ENCODE measurements around the gene MATR3. TPM values are rescaled to one million over a fixed set of nuclear protein-coding genes. Genes with fewer than 3 reads are reported as not detected.

Gene MATR3
- total RNA-seq, 1 experiment from 2014 or later, result 139 TPM

- no peaks in the 10 kb centered on the region for H3K9me2 ChIP-seq (replicated peaks; ENCODE audit: low read length)
- no peak overlapping the region for H3K4me3 ChIP-seq (ENCODE audit: low read length)
- POLR2A ChIA-PET (ENCODE audit: unreplicated experiment), result interaction anchor here (0.6 kb wide), 1 partner anchor 90 kb away, joined by 3 read pairs; the partner anchor contains the start of gene SIL1
- peaks cover under 1% of the 10 kb centered on the region; the same call in 1 of the 2 replicates for H4K20me1 ChIP-seq (ENCODE audit: low read length)
- no peaks in the 10 kb centered on the region for H3K9me3 ChIP-seq (ENCODE audit: low read length)
- TF ChIP-seq EZH2phosphoT487 (IDR thresholded peaks at IDR 0.05; ENCODE audit: borderline replicate concordance, low read length) (no peak), CTCF (conservative IDR thresholded peaks at IDR 0.05; ENCODE audit: low read depth, low read length) (peak; percentile 45; the same call in 1 of the 2 replicates), EZH2 (IDR thresholded peaks at IDR 0.05; ENCODE audit: low read length, unreplicated experiment) (no peak)
- H3K4me2 ChIP-seq (ENCODE audit: low read length), result no peak overlapping the region
- peaks cover 2% of the 10 kb centered on the region; the same call in 1 of the 2 replicates for H3K79me2 ChIP-seq (ENCODE audit: low read length)
- H3K4me1 ChIP-seq (ENCODE audit: insufficient read depth, low read length), result no peaks in the 10 kb centered on the region
- DNase-seq (peak; percentile 33), ATAC-seq (peak; percentile 60)
- no peak overlapping the region for H3K9ac ChIP-seq (ENCODE audit: low read length)
- CTCF ChIA-PET, result no interaction called here
- H2AFZ ChIP-seq (ENCODE audit: low read length), result no peak overlapping the region
- H3K27ac ChIP-seq (ENCODE audit: low read length), result no peak overlapping the region
- no TSS peak for BruUV-seq (replicated peaks)
- peaks cover 27% of the 10 kb centered on the region for H3K36me3 ChIP-seq (ENCODE audit: low read depth, low read length)
- no peaks in the 10 kb centered on the region for H3K27me3 ChIP-seq (ENCODE audit: low read length)
- intact Hi-C loops (cut with micrococcal nuclease), result loop anchor here (1.0 kb wide), 1 partner anchor 104 kb away; no protein-coding TSS in a partner anchor
- peaks cover 10% of the 10 kb centered on the region for H3F3A ChIP-seq (ENCODE audit: low read length, unreplicated experiment)
These were observed 5.5 kb upstream of the MATR3 start for GRCh38 chr5:139287890-139288635.

- no peak for TF ChIP-seq CTCF (conservative IDR thresholded peaks at IDR 0.05; ENCODE audit: low read depth, low read length)
- TF ChIP-seq EZH2phosphoT487 (IDR thresholded peaks at IDR 0.05; ENCODE audit: borderline replicate concordance, low read length), result no peak
- TF ChIP-seq EZH2 (IDR thresholded peaks at IDR 0.05; ENCODE audit: low read length, unreplicated experiment), result no peak
- Histone ChIP-seq H3F3A (ENCODE audit: low read length, unreplicated experiment) (peaks cover under 1% of the 10 kb centered on the region), H3K4me3 (ENCODE audit: low read length) (no peak overlapping the region), H3K4me1 (ENCODE audit: insufficient read depth, low read length) (0 out of 2 replicates have a peak, but pooled peaks cover 4% of the 10 kb centered on the region), H3K79me2 (ENCODE audit: low read length) (peaks cover 31% of the 10 kb centered on the region), H2AFZ (ENCODE audit: low read length) (no peak overlapping the region), H3K27ac (ENCODE audit: low read length) (no peak overlapping the region), H3K9ac (ENCODE audit: low read length) (no peak overlapping the region), H3K4me2 (ENCODE audit: low read length) (no peak overlapping the region), H3K36me3 (ENCODE audit: low read depth, low read length) (no peaks in the 10 kb centered on the region), H4K20me1 (ENCODE audit: low read length) (peaks cover 17% of the 10 kb centered on the region), H3K9me2 (replicated peaks; ENCODE audit: low read length) (no peaks in the 10 kb centered on the region), H3K9me3 (ENCODE audit: low read length) (no peaks in the 10 kb centered on the region), H3K27me3 (ENCODE audit: low read length) (no peaks in the 10 kb centered on the region)
- no TSS peak for BruUV-seq (replicated peaks)
- intact Hi-C loops (cut with micrococcal nuclease), result no loop called here
- ChIA-PET POLR2A (ENCODE audit: unreplicated experiment) (interaction anchor here (0.6 kb wide), 1 partner anchor 10 kb away, joined by 17 read pairs; no protein-coding TSS in a partner anchor), CTCF (no interaction called here)
- ATAC-seq, result no peak
- DNase-seq, result no peak
These were observed 2.5 kb upstream of the MATR3 start for GRCh38 chr5:139291051-139291450.

DNA sequence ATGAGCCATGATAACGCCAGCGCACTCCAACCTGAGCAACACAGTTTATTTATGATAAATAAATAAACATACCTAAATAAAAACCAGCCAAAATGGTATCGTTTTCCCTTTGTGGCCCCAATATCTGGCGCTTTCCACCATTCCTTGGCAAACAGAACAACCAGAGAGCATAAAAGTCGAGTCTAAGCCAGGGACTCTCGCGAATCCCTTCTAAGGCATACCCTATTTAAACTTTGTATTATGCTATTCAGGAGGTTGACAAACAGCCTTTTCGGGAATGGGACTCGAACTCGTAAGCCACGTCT lies 386 bp upstream of the MATR3 start:
- Histone ChIP-seq H4K20me1 (ENCODE audit: low read length) (peaks cover 38% of the 10 kb centered on the region), H3K27me3 (ENCODE audit: low read length) (no peaks in the 10 kb centered on the region), H3K4me2 (ENCODE audit: low read length) (peak overlapping the region; percentile 77), H3K4me3 (ENCODE audit: low read length) (peak overlapping the region; percentile 97), H3K9me2 (replicated peaks; ENCODE audit: low read length) (no peaks in the 10 kb centered on the region), H3K9ac (ENCODE audit: low read length) (peak overlapping the region; percentile 100; the same call in 1 of the 2 replicates), H3K79me2 (ENCODE audit: low read length) (peaks cover 52% of the 10 kb centered on the region), H2AFZ (ENCODE audit: low read length) (peak overlapping the region; percentile 86), H3K27ac (ENCODE audit: low read length) (no peak overlapping the region; the same call in 1 of the 2 replicates), H3K36me3 (ENCODE audit: low read depth, low read length) (no peaks in the 10 kb centered on the region), H3K9me3 (ENCODE audit: low read length) (no peaks in the 10 kb centered on the region), H3F3A (ENCODE audit: low read length, unreplicated experiment) (no peaks in the 10 kb centered on the region), H3K4me1 (ENCODE audit: insufficient read depth, low read length) (peaks cover 21% of the 10 kb centered on the region; the same call in 1 of the 2 replicates)
- no peak for DNase-seq
- ChIA-PET CTCF (interaction anchor here (0.6 kb wide), 1 partner anchor 49 kb away, joined by 3 read pairs; the partner anchor contains the start of gene PAIP2), POLR2A (ENCODE audit: unreplicated experiment) (interaction anchor here (0.5 to 1.0 kb wide), 7 partner anchors 11 to 714 kb away, joined by 3 to 17 read pairs (median 10); no protein-coding TSS in a partner anchor)
- no TSS peak for BruUV-seq (replicated peaks)
- no peak for ATAC-seq
- intact Hi-C loops (cut with micrococcal nuclease), result loop anchor here (2.0 kb wide), 1 partner anchor 48 kb away; the partner anchor contains the start of gene PAIP2
- TF ChIP-seq CTCF (conservative IDR thresholded peaks at IDR 0.05; ENCODE audit: low read depth, low read length) (no peak), EZH2phosphoT487 (IDR thresholded peaks at IDR 0.05; ENCODE audit: borderline replicate concordance, low read length) (no peak), EZH2 (IDR thresholded peaks at IDR 0.05; ENCODE audit: low read length, unreplicated experiment) (no peak)

Data from PC-3 (cell line).